Amniotic epithelial cell (primary cell): Measurements from ENCODE around the gene FGD6.
"Not testable (repeated sequence)": the region's sequence is repeated elsewhere in the genome, so short reads cannot be mapped to it uniquely, and the experiment has no call there.

Source experiments
- DNase-seq: peaks from one replicate; pipeline ENCODE4 v3.0.0-alpha.2; 2010; ENCODE audit warnings: low read depth

The FGD6 gene

GRCh38 chr12:95205016-95205624 is 12.1 kb downstream of the FGD6 start:
- no peak for DNase-seq

GRCh38 chr12:95204141-95204866 is 13.0 kb downstream of the FGD6 start:
- peak; percentile 99 for DNase-seq

GRCh38 chr12:95203487-95204030 is 13.7 kb downstream of the FGD6 start:
- no peak for DNase-seq

GRCh38 chr12:95202691-95203486 is 14.4 kb downstream of the FGD6 start:
- no peak for DNase-seq

- DNase-seq = peak; percentile 90
Observed at GRCh38 chr12:95201056-95201670, 16.1 kb downstream of the FGD6 start.

GRCh38 chr12:95200128-95200894 is 17.0 kb downstream of the FGD6 start:
- DNase-seq = peak; percentile 44

GRCh38 chr12:95198914-95199313 is 18.4 kb downstream of the FGD6 start:
- DNase-seq = peak; percentile 52

GRCh38 chr12:95197636-95198035 is 19.6 kb downstream of the FGD6 start:
- DNase-seq = no peak

- DNase-seq = not testable (repeated sequence)
Observed at GRCh38 chr12:95196875-95197569, 20.2 kb downstream of the FGD6 start.

GRCh38 chr12:95195122-95195521 is 22.1 kb downstream of the FGD6 start:
- no peak for DNase-seq

GRCh38 chr12:95193139-95193538 is 24.1 kb downstream of the FGD6 start:
- no peak for DNase-seq

GRCh38 chr12:95192271-95192670 is 25.0 kb downstream of the FGD6 start:
- no peak for DNase-seq

GRCh38 chr12:95191060-95191696 is 26.1 kb downstream of the FGD6 start:
- no peak for DNase-seq

- DNase-seq = no peak
Observed at GRCh38 chr12:95187865-95188415, 29.3 kb downstream of the FGD6 start.

- DNase-seq = no peak
Observed at GRCh38 chr12:95185854-95186253, 31.4 kb downstream of the FGD6 start.

GRCh38 chr12:95185072-95185471 is 32.2 kb downstream of the FGD6 start:
- peak; percentile 44 for DNase-seq

- DNase-seq = no peak
Observed at GRCh38 chr12:95184121-95184520, 33.1 kb downstream of the FGD6 start.

GRCh38 chr12:95182868-95183415 is 34.3 kb downstream of the FGD6 start:
- DNase-seq = peak; percentile 81

- DNase-seq = no peak
Observed at GRCh38 chr12:95181103-95181502, 36.2 kb downstream of the FGD6 start.

GRCh38 chr12:95179011-95179410 is 38.3 kb downstream of the FGD6 start:
- DNase-seq = peak; percentile 64
